ENCODE measurements around the gene MED13L.

Gene MED13L

GRCh38 chr12:116065606-116066005, 211.9 kb downstream of the MED13L start:
- Histone ChIP-seq H3K18ac (ENCODE audit: low read length) (no peak overlapping the region), H3K27ac (ENCODE audit: low read depth, low read length) (no peak overlapping the region), H3K4me2 (ENCODE audit: low read length) (no peak overlapping the region), H3K56ac (ENCODE audit: low read length) (no peak overlapping the region), H2BK5ac (ENCODE audit: low read length) (no peak overlapping the region), H4K5ac (ENCODE audit: low read length) (no peak overlapping the region), H2BK15ac (replicated peaks; ENCODE audit: low read depth) (no peak overlapping the region), H3K27me3 (ENCODE audit: insufficient read depth, low read length, poor library complexity) (no peaks in the 10 kb centered on the region), H3K4me1 (ENCODE audit: control insufficient read depth, low read depth, low read length) (no peaks in the 10 kb centered on the region), H3K79me1 (ENCODE audit: low read length) (peaks cover 1% of the 10 kb centered on the region), H3K23ac (ENCODE audit: low read length) (no peak overlapping the region), H3K9ac (ENCODE audit: low read length) (no peak overlapping the region), H2AK5ac (ENCODE audit: low read length) (no peak overlapping the region), H3K79me2 (ENCODE audit: control insufficient read depth, insufficient read depth, low read length) (peaks cover 9% of the 10 kb centered on the region), H3K4ac (ENCODE audit: low read depth, low read length) (no peak overlapping the region), H3K36me3 (ENCODE audit: control insufficient read depth, insufficient read depth, low read length) (no peaks in the 10 kb centered on the region), H4K8ac (ENCODE audit: low read depth, low read length) (no peak overlapping the region), H2BK120ac (ENCODE audit: low read depth, low read length) (no peak overlapping the region), H3K4me3 (ENCODE audit: low read length) (no peak overlapping the region)
- DNase-seq = no peak
- no CpG with 5 or more reads among the region's 1 CpG for WGBS (ENCODE audit: extremely low coverage, insufficient coverage, low lambda C conversion rate)

- Histone ChIP-seq H4K5ac (ENCODE audit: low read length) (no peak overlapping the region), H2BK15ac (replicated peaks; ENCODE audit: low read depth) (no peak overlapping the region), H3K4me3 (ENCODE audit: low read length) (no peak overlapping the region), H2BK120ac (ENCODE audit: low read depth, low read length) (no peak overlapping the region), H2AK5ac (ENCODE audit: low read length) (no peak overlapping the region), H3K4me1 (ENCODE audit: control insufficient read depth, low read depth, low read length) (no peaks in the 10 kb centered on the region), H3K9ac (ENCODE audit: low read length) (no peak overlapping the region), H3K79me1 (ENCODE audit: low read length) (peaks cover 1% of the 10 kb centered on the region), H2BK5ac (ENCODE audit: low read length) (no peak overlapping the region), H3K4me2 (ENCODE audit: low read length) (no peak overlapping the region), H3K36me3 (ENCODE audit: control insufficient read depth, insufficient read depth, low read length) (no peaks in the 10 kb centered on the region), H3K79me2 (ENCODE audit: control insufficient read depth, insufficient read depth, low read length) (peaks cover 9% of the 10 kb centered on the region), H4K8ac (ENCODE audit: low read depth, low read length) (no peak overlapping the region), H3K18ac (ENCODE audit: low read length) (no peak overlapping the region), H3K27ac (ENCODE audit: low read depth, low read length) (no peak overlapping the region), H3K4ac (ENCODE audit: low read depth, low read length) (no peak overlapping the region), H3K23ac (ENCODE audit: low read length) (no peak overlapping the region), H3K27me3 (ENCODE audit: insufficient read depth, low read length, poor library complexity) (no peaks in the 10 kb centered on the region), H3K56ac (ENCODE audit: low read length) (no peak overlapping the region)
- no peak for DNase-seq
- no CpG with 5 or more reads among the region's 4 CpGs for WGBS (ENCODE audit: extremely low coverage, insufficient coverage, low lambda C conversion rate)
Measured at GRCh38 chr12:116064493-116064892, 213.0 kb downstream of the MED13L start.

- H3K18ac ChIP-seq (ENCODE audit: low read length) = no peak overlapping the region
- H2BK15ac ChIP-seq (replicated peaks; ENCODE audit: low read depth) = no peak overlapping the region
- no peak overlapping the region for H2BK5ac ChIP-seq (ENCODE audit: low read length)
- H3K56ac ChIP-seq (ENCODE audit: low read length) = no peak overlapping the region
- WGBS (ENCODE audit: extremely low coverage, insufficient coverage, low lambda C conversion rate) = no CpG with 5 or more reads among the region's 4 CpGs
- no peak overlapping the region for H3K23ac ChIP-seq (ENCODE audit: low read length)
- no peak overlapping the region for H2BK120ac ChIP-seq (ENCODE audit: low read depth, low read length)
- H2AK5ac ChIP-seq (ENCODE audit: low read length) = no peak overlapping the region
- H4K5ac ChIP-seq (ENCODE audit: low read length) = no peak overlapping the region
- peaks cover 9% of the 10 kb centered on the region for H3K79me2 ChIP-seq (ENCODE audit: control insufficient read depth, insufficient read depth, low read length)
- no peak overlapping the region for H3K4me3 ChIP-seq (ENCODE audit: low read length)
- peaks cover 1% of the 10 kb centered on the region for H3K79me1 ChIP-seq (ENCODE audit: low read length)
- no peak overlapping the region for H3K27ac ChIP-seq (ENCODE audit: low read depth, low read length)
- H4K8ac ChIP-seq (ENCODE audit: low read depth, low read length) = no peak overlapping the region
- H3K36me3 ChIP-seq (ENCODE audit: control insufficient read depth, insufficient read depth, low read length) = no peaks in the 10 kb centered on the region
- H3K9ac ChIP-seq (ENCODE audit: low read length) = no peak overlapping the region
- H3K4ac ChIP-seq (ENCODE audit: low read depth, low read length) = no peak overlapping the region
- no peak for DNase-seq
- no peak overlapping the region for H3K4me2 ChIP-seq (ENCODE audit: low read length)
- H3K4me1 ChIP-seq (ENCODE audit: control insufficient read depth, low read depth, low read length) = no peaks in the 10 kb centered on the region
- H3K27me3 ChIP-seq (ENCODE audit: insufficient read depth, low read length, poor library complexity) = no peaks in the 10 kb centered on the region
Measured at GRCh38 chr12:116062698-116063097, 214.8 kb downstream of the MED13L start.

GRCh38 chr12:116060764-116061163, 216.7 kb downstream of the MED13L start:
- Histone ChIP-seq H3K27ac (ENCODE audit: low read depth, low read length) (no peak overlapping the region), H3K4me2 (ENCODE audit: low read length) (no peak overlapping the region), H3K79me1 (ENCODE audit: low read length) (peaks cover 7% of the 10 kb centered on the region), H4K8ac (ENCODE audit: low read depth, low read length) (no peak overlapping the region), H3K36me3 (ENCODE audit: control insufficient read depth, insufficient read depth, low read length) (no peaks in the 10 kb centered on the region), H2BK120ac (ENCODE audit: low read depth, low read length) (no peak overlapping the region), H3K56ac (ENCODE audit: low read length) (no peak overlapping the region), H2AK5ac (ENCODE audit: low read length) (no peak overlapping the region), H3K79me2 (ENCODE audit: control insufficient read depth, insufficient read depth, low read length) (peaks cover 16% of the 10 kb centered on the region), H2BK15ac (replicated peaks; ENCODE audit: low read depth) (no peak overlapping the region), H3K9ac (ENCODE audit: low read length) (no peak overlapping the region), H3K18ac (ENCODE audit: low read length) (no peak overlapping the region), H4K5ac (ENCODE audit: low read length) (no peak overlapping the region), H3K4me1 (ENCODE audit: control insufficient read depth, low read depth, low read length) (no peaks in the 10 kb centered on the region), H3K4me3 (ENCODE audit: low read length) (no peak overlapping the region), H2BK5ac (ENCODE audit: low read length) (no peak overlapping the region), H3K23ac (ENCODE audit: low read length) (no peak overlapping the region), H3K4ac (ENCODE audit: low read depth, low read length) (no peak overlapping the region), H3K27me3 (ENCODE audit: insufficient read depth, low read length, poor library complexity) (no peaks in the 10 kb centered on the region)
- DNase-seq = no peak
- no CpG with 5 or more reads among the region's 2 CpGs for WGBS (ENCODE audit: extremely low coverage, insufficient coverage, low lambda C conversion rate)

- Histone ChIP-seq H3K79me2 (ENCODE audit: control insufficient read depth, insufficient read depth, low read length) (peaks cover 15% of the 10 kb centered on the region), H3K18ac (ENCODE audit: low read length) (no peak overlapping the region), H2BK15ac (replicated peaks; ENCODE audit: low read depth) (no peak overlapping the region), H3K27ac (ENCODE audit: low read depth, low read length) (no peak overlapping the region), H3K4me2 (ENCODE audit: low read length) (no peak overlapping the region), H3K4ac (ENCODE audit: low read depth, low read length) (no peak overlapping the region), H4K5ac (ENCODE audit: low read length) (no peak overlapping the region), H3K56ac (ENCODE audit: low read length) (no peak overlapping the region), H3K23ac (ENCODE audit: low read length) (no peak overlapping the region), H2BK120ac (ENCODE audit: low read depth, low read length) (no peak overlapping the region), H2BK5ac (ENCODE audit: low read length) (no peak overlapping the region), H3K4me3 (ENCODE audit: low read length) (no peak overlapping the region), H3K9ac (ENCODE audit: low read length) (no peak overlapping the region), H2AK5ac (ENCODE audit: low read length) (no peak overlapping the region), H3K36me3 (ENCODE audit: control insufficient read depth, insufficient read depth, low read length) (no peaks in the 10 kb centered on the region), H3K4me1 (ENCODE audit: control insufficient read depth, low read depth, low read length) (no peaks in the 10 kb centered on the region), H4K8ac (ENCODE audit: low read depth, low read length) (no peak overlapping the region), H3K27me3 (ENCODE audit: insufficient read depth, low read length, poor library complexity) (no peaks in the 10 kb centered on the region), H3K79me1 (ENCODE audit: low read length) (peaks cover 7% of the 10 kb centered on the region)
- no peak for DNase-seq
- WGBS (ENCODE audit: extremely low coverage, insufficient coverage, low lambda C conversion rate) = no CpG with 5 or more reads among the region's 4 CpGs
Measured at GRCh38 chr12:116059904-116060303, 217.6 kb downstream of the MED13L start.

GRCh38 chr12:116058574-116058973, 218.9 kb downstream of the MED13L start:
- Histone ChIP-seq H3K4me2 (ENCODE audit: low read length) (no peak overlapping the region), H2BK15ac (replicated peaks; ENCODE audit: low read depth) (no peak overlapping the region), H3K36me3 (ENCODE audit: control insufficient read depth, insufficient read depth, low read length) (no peaks in the 10 kb centered on the region), H3K4me3 (ENCODE audit: low read length) (no peak overlapping the region), H2BK120ac (ENCODE audit: low read depth, low read length) (no peak overlapping the region), H3K79me2 (ENCODE audit: control insufficient read depth, insufficient read depth, low read length) (peaks cover 15% of the 10 kb centered on the region), H2BK5ac (ENCODE audit: low read length) (no peak overlapping the region), H3K27ac (ENCODE audit: low read depth, low read length) (no peak overlapping the region), H4K5ac (ENCODE audit: low read length) (no peak overlapping the region), H3K4me1 (ENCODE audit: control insufficient read depth, low read depth, low read length) (no peaks in the 10 kb centered on the region), H4K8ac (ENCODE audit: low read depth, low read length) (no peak overlapping the region), H3K27me3 (ENCODE audit: insufficient read depth, low read length, poor library complexity) (no peaks in the 10 kb centered on the region), H3K56ac (ENCODE audit: low read length) (no peak overlapping the region), H3K9ac (ENCODE audit: low read length) (no peak overlapping the region), H2AK5ac (ENCODE audit: low read length) (no peak overlapping the region), H3K79me1 (ENCODE audit: low read length) (peaks cover 7% of the 10 kb centered on the region), H3K18ac (ENCODE audit: low read length) (no peak overlapping the region), H3K4ac (ENCODE audit: low read depth, low read length) (no peak overlapping the region), H3K23ac (ENCODE audit: low read length) (no peak overlapping the region)
- no peak for DNase-seq
- no CpG with 5 or more reads among the region's 3 CpGs for WGBS (ENCODE audit: extremely low coverage, insufficient coverage, low lambda C conversion rate)
